CD4-positive, alpha-beta T cell treated with Interleukin-6 for 4 hours (primary cell): ENCODE data around the gene B4GALNT4.
"Not testable (repeated sequence)": the region's sequence is repeated elsewhere in the genome, so short reads cannot be mapped to it uniquely, and the experiment has no call there.

Source experiments
- DNase-seq: peaks from one replicate; pipeline ENCODE4 v3.0.0-alpha.2; 2020; ENCODE audit warnings: mixed read lengths

Gene B4GALNT4

DNA sequence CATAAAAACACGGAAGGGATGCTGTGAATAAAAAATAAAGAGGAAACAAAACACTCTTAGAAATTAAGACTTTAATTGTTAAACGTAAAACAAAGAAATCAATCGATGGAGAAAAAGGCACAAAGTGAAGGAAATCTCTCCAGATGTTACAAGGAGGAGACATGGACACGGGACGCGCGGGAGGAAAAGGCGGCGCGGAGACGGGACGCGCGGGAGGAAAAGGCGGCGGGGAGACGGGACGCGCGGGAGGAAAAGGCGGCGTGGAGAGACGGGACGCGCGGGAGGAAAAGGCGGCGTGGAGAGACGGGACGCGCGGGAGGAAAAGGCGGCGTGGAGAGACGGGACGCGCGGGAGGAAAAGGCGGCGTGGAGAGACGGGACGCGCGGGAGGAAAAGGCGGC, 55.5 kb downstream of the B4GALNT4 start:
- not testable (repeated sequence) for DNase-seq

DNA sequence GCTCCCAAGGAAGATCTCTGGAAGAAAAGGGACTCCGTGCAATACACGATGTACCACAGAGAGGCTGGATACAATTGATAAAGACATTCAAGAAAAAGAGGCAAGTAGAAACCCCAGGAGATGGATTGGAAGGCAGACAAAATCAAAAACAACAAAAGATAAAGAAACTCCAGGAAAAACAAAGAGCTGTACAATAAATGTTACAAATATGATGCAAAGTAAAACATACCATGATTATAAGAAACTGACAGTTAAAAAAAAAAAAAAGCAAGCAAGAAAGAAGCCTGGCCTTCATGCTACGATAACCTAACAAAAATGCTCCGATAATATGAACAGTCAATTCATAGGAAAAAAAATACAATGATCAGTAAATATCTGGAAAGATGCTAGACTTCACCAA, 56.0 kb downstream of the B4GALNT4 start:
- DNase-seq: no peak

DNA sequence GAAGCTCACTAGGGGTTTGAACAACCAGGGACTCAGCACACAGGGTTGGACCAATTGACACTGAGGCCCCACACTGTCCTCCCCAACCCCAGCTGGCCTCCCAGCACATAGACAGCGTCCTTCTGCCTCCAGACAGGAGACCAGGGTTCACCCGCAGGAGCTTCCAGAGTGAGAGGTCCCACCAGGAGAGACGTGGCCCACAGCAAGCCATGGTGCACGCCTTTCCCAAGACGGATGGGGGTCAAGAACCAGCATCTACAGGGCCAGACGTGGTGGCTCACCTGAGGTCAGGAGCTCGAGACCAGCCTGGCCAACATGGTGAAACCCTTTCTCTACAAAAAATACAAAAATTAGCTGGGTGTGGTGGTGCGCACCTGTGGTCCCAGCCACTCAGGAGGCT, 57.6 kb downstream of the B4GALNT4 start:
- DNase-seq: no peak

DNA sequence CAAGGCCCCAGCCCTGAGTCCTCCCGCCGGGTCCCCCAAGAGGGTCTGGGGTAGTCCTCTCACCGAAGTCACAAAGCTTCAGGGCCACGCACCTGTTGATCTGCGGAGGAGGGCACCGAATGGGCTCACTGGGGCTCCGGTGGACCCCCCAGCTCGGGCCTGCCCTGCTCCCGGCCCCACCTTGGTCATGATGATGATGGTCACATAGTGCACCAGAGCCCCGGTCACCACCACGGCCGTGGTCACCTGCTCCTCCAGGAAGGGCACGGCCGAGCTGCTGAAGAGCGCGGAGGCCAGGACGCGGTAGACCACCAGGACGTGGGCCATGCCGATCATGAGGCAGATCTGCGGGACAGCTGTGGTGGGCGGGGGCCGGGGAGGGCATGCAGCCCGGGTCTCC, 59.0 kb downstream of the B4GALNT4 start:
- no peak for DNase-seq

DNA sequence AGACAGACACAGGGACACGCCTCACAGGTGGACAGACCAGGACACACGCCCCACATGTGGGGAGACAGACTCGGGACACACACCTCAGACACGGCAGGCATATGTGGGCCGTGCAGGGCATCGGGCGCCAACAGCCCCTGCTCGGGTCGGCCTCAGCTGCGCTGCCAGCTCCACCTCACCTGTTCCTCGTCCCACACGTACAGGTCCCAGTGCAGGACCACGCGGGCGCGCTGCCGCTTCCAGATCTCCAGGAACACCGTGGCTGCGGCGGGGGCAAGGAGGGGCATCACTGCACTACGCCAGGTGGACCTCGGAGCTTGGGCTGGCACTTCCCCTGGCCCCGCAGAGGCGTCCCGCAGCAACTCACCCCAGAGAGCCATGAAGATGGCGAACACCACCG, 60.1 kb downstream of the B4GALNT4 start:
- DNase-seq: no peak

DNA sequence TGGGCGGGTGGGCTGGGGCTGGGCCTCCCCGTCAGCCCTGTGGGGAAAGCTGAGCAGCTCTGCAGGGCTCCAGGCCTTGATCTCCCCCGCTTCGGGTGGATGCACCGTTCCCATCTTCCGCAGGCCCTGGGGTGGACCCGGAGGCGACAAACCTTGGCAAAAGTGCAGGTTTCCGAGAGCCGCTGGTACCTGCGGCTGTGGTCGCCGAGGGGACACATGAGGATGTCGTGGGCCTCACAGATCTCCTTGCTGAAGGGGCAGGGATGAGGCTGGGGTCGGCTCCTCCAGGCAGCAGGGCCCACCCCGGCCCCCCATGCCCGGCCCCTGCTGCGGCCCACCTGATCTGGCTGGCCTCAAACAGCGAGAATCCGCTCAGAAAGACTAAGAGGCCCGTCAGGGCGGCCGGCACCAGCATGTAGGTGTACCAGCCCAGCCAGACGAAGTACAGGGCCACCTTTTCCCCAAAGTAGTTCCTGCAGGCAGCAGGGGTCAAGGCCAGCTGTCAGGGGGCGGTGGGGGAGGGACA, 60.7 kb downstream of the B4GALNT4 start:
- DNase-seq: no peak
